ENCODE results near the gene SLIT2.

The SLIT2 gene

GRCh38 chr4:20249333-20249732 is 2.4 kb upstream of the SLIT2 start:
- no peaks in the 10 kb centered on the region for H3K79me1 ChIP-seq (ENCODE audit: low read depth, low read length)
- no peak overlapping the region for H3K18ac ChIP-seq (ENCODE audit: low read length)
- H2BK12ac ChIP-seq (ENCODE audit: low read length), result no peak overlapping the region
- H3K23ac ChIP-seq (ENCODE audit: low read depth, low read length, poor library complexity), result no peak overlapping the region
- H3K4ac ChIP-seq (ENCODE audit: low read length), result no peak overlapping the region
- WGBS, 2 donors (ENCODE audit: extremely low coverage in 2 of 2, insufficient read length in 2 of 2, insufficient replicate concordance in 1 of 2), result no CpG with 5 or more reads among the region's 2 CpGs
- no peak overlapping the region for H2BK120ac ChIP-seq (ENCODE audit: low read depth, low read length)
- peaks cover 7 to 16% of the 10 kb centered on the region in 2 donors for H3K4me1 ChIP-seq (ENCODE audit: control insufficient read depth in 2 of 2, insufficient read depth in 1 of 2, low read depth in 1 of 2, low read length in 2 of 2)
- H3K27ac ChIP-seq (replicated peaks; ENCODE audit: low read length), result no peak overlapping the region
- no peak overlapping the region for H2BK15ac ChIP-seq (ENCODE audit: low read length)
- no peak overlapping the region for H3K14ac ChIP-seq (ENCODE audit: low read length)
- H3K9me3 ChIP-seq (replicated peaks in 1 of 2; ENCODE audit: control insufficient read depth in 2 of 2, insufficient read depth in 1 of 2, low read depth in 1 of 2, low read length in 2 of 2), result no peaks in the 10 kb centered on the region
- H3K27me3 ChIP-seq (ENCODE audit: control insufficient read depth in 3 of 3, insufficient read depth in 3 of 3, low read depth in 1 of 3, low read length in 3 of 3), result peaks cover 0 to 22% (median 19%) of the 10 kb centered on the region in 3 experiments
- H2AFZ ChIP-seq (ENCODE audit: low read length), result no peak overlapping the region
- no peak for DNase-seq (ENCODE audit: low spot score)
- no peak overlapping the region for H3K4me2 ChIP-seq (ENCODE audit: insufficient read depth, low read length, poor library complexity, severe bottlenecking)
- H2AK5ac ChIP-seq (ENCODE audit: low read depth, low read length), result no peak overlapping the region
- no peak overlapping the region for H4K91ac ChIP-seq (ENCODE audit: low read depth, low read length, poor library complexity)
- H3K4me3 ChIP-seq (ENCODE audit: low read length in 2 of 2), result no peak overlapping the region
- no peaks in the 10 kb centered on the region for H3K36me3 ChIP-seq (replicated peaks in 1 of 2; ENCODE audit: control insufficient read depth in 2 of 2, insufficient read depth in 2 of 2, low read length in 2 of 2)
- no peak overlapping the region for H3K9ac ChIP-seq (ENCODE audit: low read depth, low read length, poor library complexity)
- H2BK5ac ChIP-seq (ENCODE audit: low read length), result no peak overlapping the region
- no peak overlapping the region for H4K8ac ChIP-seq (ENCODE audit: low read depth, low read length)

DNA sequence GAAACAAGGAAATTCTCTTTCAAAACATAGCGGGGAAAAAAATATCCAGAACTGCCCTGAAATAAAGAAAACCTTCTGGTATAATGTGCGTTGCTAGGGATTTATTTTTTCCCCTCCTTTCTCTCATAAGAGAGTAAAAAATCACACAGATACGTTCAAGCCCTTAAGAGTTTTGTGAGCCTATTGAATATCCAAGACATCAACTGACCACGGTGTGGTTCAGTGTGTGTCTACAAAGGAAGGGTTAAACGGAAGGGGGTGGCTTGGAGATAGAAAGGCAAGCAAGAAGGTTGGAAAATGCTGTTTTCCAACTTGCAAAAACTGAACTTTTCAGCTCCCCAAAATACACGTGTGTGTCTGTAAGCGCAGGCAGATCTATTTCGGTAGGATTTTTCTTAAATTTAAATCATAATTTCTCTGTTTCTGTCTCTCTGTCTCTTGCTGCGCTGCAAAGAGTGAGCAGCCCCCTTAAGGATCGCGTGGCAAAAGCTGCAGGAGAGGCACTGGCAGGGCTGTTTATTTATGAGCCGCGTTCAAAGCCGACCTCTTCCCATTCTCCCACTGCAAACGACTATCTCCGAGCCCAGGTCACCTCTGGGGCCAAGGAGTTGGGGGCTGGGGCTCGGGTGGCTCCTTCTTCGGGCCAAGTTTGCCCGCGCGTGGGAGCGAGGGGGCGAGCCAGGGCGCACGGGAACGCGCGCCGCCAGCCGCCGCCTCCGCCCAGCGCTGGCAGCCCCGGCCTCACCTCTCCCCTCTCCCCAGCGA is 492 bp upstream of the SLIT2 start:
- H3K27me3 ChIP-seq (ENCODE audit: control insufficient read depth in 3 of 3, insufficient read depth in 3 of 3, low read depth in 1 of 3, low read length in 3 of 3), result peaks cover 0 to 39% (median 26%) of the 10 kb centered on the region in 3 experiments
- H3K27ac ChIP-seq (replicated peaks; ENCODE audit: low read length), result no peak overlapping the region

GRCh38 chr4:20252656-20253282 is 1.1 kb downstream of the SLIT2 start:
- H3K23ac ChIP-seq (ENCODE audit: low read depth, low read length, poor library complexity), result peak overlapping the region; percentile 68
- no peak overlapping the region for H2AK5ac ChIP-seq (ENCODE audit: low read depth, low read length)
- H3K9me3 ChIP-seq (replicated peaks in 1 of 2; ENCODE audit: control insufficient read depth in 2 of 2, insufficient read depth in 1 of 2, low read depth in 1 of 2, low read length in 2 of 2), result no peaks in the 10 kb centered on the region
- H3K4me1 ChIP-seq (ENCODE audit: control insufficient read depth in 2 of 2, insufficient read depth in 1 of 2, low read depth in 1 of 2, low read length in 2 of 2), result peaks cover 9 to 23% of the 10 kb centered on the region in 2 donors
- H3K4me3 ChIP-seq (ENCODE audit: low read length in 2 of 2), result peak overlapping the region; percentile 75 to 83
- peak overlapping the region; percentile 98 for H2AFZ ChIP-seq (ENCODE audit: low read length)
- no peak overlapping the region for H2BK12ac ChIP-seq (ENCODE audit: low read length)
- H2BK120ac ChIP-seq (ENCODE audit: low read depth, low read length), result no peak overlapping the region
- WGBS, 2 donors (ENCODE audit: extremely low coverage in 2 of 2, insufficient read length in 2 of 2, insufficient replicate concordance in 1 of 2), result no CpG with 5 or more reads among the region's 55 CpGs
- H3K79me1 ChIP-seq (ENCODE audit: low read depth, low read length), result no peaks in the 10 kb centered on the region
- H3K36me3 ChIP-seq (replicated peaks in 1 of 2; ENCODE audit: control insufficient read depth in 2 of 2, insufficient read depth in 2 of 2, low read length in 2 of 2), result peaks cover 0 to 12% of the 10 kb centered on the region in 2 donors
- peak; percentile 40 for DNase-seq (ENCODE audit: low spot score)
- no peak overlapping the region for H4K91ac ChIP-seq (ENCODE audit: low read depth, low read length, poor library complexity)
- H3K27me3 ChIP-seq (ENCODE audit: control insufficient read depth in 3 of 3, insufficient read depth in 3 of 3, low read depth in 1 of 3, low read length in 3 of 3), result peaks cover 0 to 39% (median 26%) of the 10 kb centered on the region in 3 experiments
- no peak overlapping the region for H2BK15ac ChIP-seq (ENCODE audit: low read length)
- peak overlapping the region; percentile 52 for H3K18ac ChIP-seq (ENCODE audit: low read length)
- H3K27ac ChIP-seq (replicated peaks; ENCODE audit: low read length), result no peak overlapping the region
- peak overlapping the region; percentile 99 for H3K4me2 ChIP-seq (ENCODE audit: insufficient read depth, low read length, poor library complexity, severe bottlenecking)
- H3K14ac ChIP-seq (ENCODE audit: low read length), result no peak overlapping the region
- no peak overlapping the region for H4K8ac ChIP-seq (ENCODE audit: low read depth, low read length)
- H2BK5ac ChIP-seq (ENCODE audit: low read length), result no peak overlapping the region
- no peak overlapping the region for H3K4ac ChIP-seq (ENCODE audit: low read length)
- H3K9ac ChIP-seq (ENCODE audit: low read depth, low read length, poor library complexity), result peak overlapping the region; percentile 72

More for the DNA sequence above, 492 bp upstream of the SLIT2 start:
- no peak overlapping the region for H2BK15ac ChIP-seq (ENCODE audit: low read length)
- H4K8ac ChIP-seq (ENCODE audit: low read depth, low read length), result no peak overlapping the region
- no peak overlapping the region for H3K14ac ChIP-seq (ENCODE audit: low read length)
- peak overlapping the region; percentile 80 for H3K9ac ChIP-seq (ENCODE audit: low read depth, low read length, poor library complexity)
- H2BK120ac ChIP-seq (ENCODE audit: low read depth, low read length), result no peak overlapping the region
- H3K4me3 ChIP-seq (ENCODE audit: low read length in 2 of 2), result peak overlapping the region; percentile 75 to 84
- H4K91ac ChIP-seq (ENCODE audit: low read depth, low read length, poor library complexity), result no peak overlapping the region
- no peak for DNase-seq (ENCODE audit: low spot score)
- no peaks in the 10 kb centered on the region for H3K36me3 ChIP-seq (replicated peaks in 1 of 2; ENCODE audit: control insufficient read depth in 2 of 2, insufficient read depth in 2 of 2, low read length in 2 of 2)
- no peaks in the 10 kb centered on the region for H3K9me3 ChIP-seq (replicated peaks in 1 of 2; ENCODE audit: control insufficient read depth in 2 of 2, insufficient read depth in 1 of 2, low read depth in 1 of 2, low read length in 2 of 2)
- H3K23ac ChIP-seq (ENCODE audit: low read depth, low read length, poor library complexity), result no peak overlapping the region
- WGBS, 2 donors (ENCODE audit: extremely low coverage in 2 of 2, insufficient read length in 2 of 2, insufficient replicate concordance in 1 of 2), result no CpG with 5 or more reads among the region's 35 CpGs
- H2AFZ ChIP-seq (ENCODE audit: low read length), result peak overlapping the region; percentile 98
- peak overlapping the region; percentile 90 for H3K18ac ChIP-seq (ENCODE audit: low read length)
- H3K4me2 ChIP-seq (ENCODE audit: insufficient read depth, low read length, poor library complexity, severe bottlenecking), result peak overlapping the region; percentile 99
- H2AK5ac ChIP-seq (ENCODE audit: low read depth, low read length), result no peak overlapping the region
- H2BK12ac ChIP-seq (ENCODE audit: low read length), result no peak overlapping the region
- H2BK5ac ChIP-seq (ENCODE audit: low read length), result no peak overlapping the region
- H3K79me1 ChIP-seq (ENCODE audit: low read depth, low read length), result no peaks in the 10 kb centered on the region
- H3K4me1 ChIP-seq (ENCODE audit: control insufficient read depth in 2 of 2, insufficient read depth in 1 of 2, low read depth in 1 of 2, low read length in 2 of 2), result peaks cover 7 to 23% of the 10 kb centered on the region in 2 donors
- no peak overlapping the region for H3K4ac ChIP-seq (ENCODE audit: low read length)

DNA sequence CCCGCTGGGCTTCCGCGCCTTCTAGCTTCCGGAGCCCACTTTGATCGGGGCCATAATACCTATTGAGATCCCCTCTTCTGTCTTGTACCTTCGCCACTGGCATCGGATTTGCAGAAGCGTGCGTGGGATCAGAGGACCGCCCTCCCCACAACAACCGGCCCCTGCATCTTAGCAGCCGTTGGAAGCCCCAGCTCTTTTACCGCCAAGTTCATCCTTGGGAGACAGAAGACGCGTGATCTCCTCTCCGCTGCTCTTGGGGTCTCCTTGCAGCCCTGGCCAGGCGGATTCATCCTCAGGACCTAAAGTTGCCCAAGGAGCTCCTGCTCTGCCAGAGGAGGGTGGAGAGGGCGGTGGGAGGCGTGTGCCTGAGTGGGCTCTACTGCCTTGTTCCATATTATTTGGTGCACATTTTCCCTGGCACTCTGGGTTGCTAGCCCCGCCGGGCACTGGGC is 1.6 kb downstream of the SLIT2 start:
- H2BK15ac ChIP-seq (ENCODE audit: low read length), result no peak overlapping the region
- H3K9me3 ChIP-seq (replicated peaks in 1 of 2; ENCODE audit: control insufficient read depth in 2 of 2, insufficient read depth in 1 of 2, low read depth in 1 of 2, low read length in 2 of 2), result no peaks in the 10 kb centered on the region
- H2BK120ac ChIP-seq (ENCODE audit: low read depth, low read length), result no peak overlapping the region
- peaks cover 0 to 39% (median 26%) of the 10 kb centered on the region in 3 experiments for H3K27me3 ChIP-seq (ENCODE audit: control insufficient read depth in 3 of 3, insufficient read depth in 3 of 3, low read depth in 1 of 3, low read length in 3 of 3)
- H4K91ac ChIP-seq (ENCODE audit: low read depth, low read length, poor library complexity), result no peak overlapping the region
- no peak overlapping the region for H2BK12ac ChIP-seq (ENCODE audit: low read length)
- H2AK5ac ChIP-seq (ENCODE audit: low read depth, low read length), result no peak overlapping the region
- H3K4ac ChIP-seq (ENCODE audit: low read length), result no peak overlapping the region
- H3K4me1 ChIP-seq (ENCODE audit: control insufficient read depth in 2 of 2, insufficient read depth in 1 of 2, low read depth in 1 of 2, low read length in 2 of 2), result peaks cover 12 to 23% of the 10 kb centered on the region in 2 donors
- H3K36me3 ChIP-seq (replicated peaks in 1 of 2; ENCODE audit: control insufficient read depth in 2 of 2, insufficient read depth in 2 of 2, low read length in 2 of 2), result peaks cover 0 to 17% of the 10 kb centered on the region in 2 donors
- peak overlapping the region; percentile 75 to 83 for H3K4me3 ChIP-seq (ENCODE audit: low read length in 2 of 2)
- peak; percentile 18 for DNase-seq (ENCODE audit: low spot score)
- no CpG with 5 or more reads among the region's 21 CpGs for WGBS, 2 donors (ENCODE audit: extremely low coverage in 2 of 2, insufficient read length in 2 of 2, insufficient replicate concordance in 1 of 2)
- H3K23ac ChIP-seq (ENCODE audit: low read depth, low read length, poor library complexity), result peak overlapping the region; percentile 68
- H3K4me2 ChIP-seq (ENCODE audit: insufficient read depth, low read length, poor library complexity, severe bottlenecking), result peak overlapping the region; percentile 99
- H3K14ac ChIP-seq (ENCODE audit: low read length), result no peak overlapping the region
- peak overlapping the region; percentile 52 for H3K18ac ChIP-seq (ENCODE audit: low read length)
- H2BK5ac ChIP-seq (ENCODE audit: low read length), result no peak overlapping the region
- peak overlapping the region; percentile 83 for H3K9ac ChIP-seq (ENCODE audit: low read depth, low read length, poor library complexity)
- H4K8ac ChIP-seq (ENCODE audit: low read depth, low read length), result no peak overlapping the region
- peak overlapping the region; percentile 98 for H2AFZ ChIP-seq (ENCODE audit: low read length)
- H3K79me1 ChIP-seq (ENCODE audit: low read depth, low read length), result no peaks in the 10 kb centered on the region
- no peak overlapping the region for H3K27ac ChIP-seq (replicated peaks; ENCODE audit: low read length)

Measured in neuronal stem cell (in vitro differentiated cells).